CD14-positive monocyte (primary cell): ENCODE measurements around the gene AKAP12. TPM values are rescaled to one million over a fixed set of nuclear protein-coding genes. Genes with fewer than 3 reads are reported as not detected.
"Not testable (repeated sequence)": the region's sequence is repeated elsewhere in the genome, so short reads cannot be mapped to it uniquely, and the experiment has no call there.

Source experiments
- DNase-seq, 3 donors: peaks; one replicate each; pipeline ENCODE4 v3.0.0-alpha.2; 2011 to 2022
- H2AFZ ChIP-seq: 2 replicates; pipeline ENCODE4 v1.6.0; 2012; ENCODE audit warnings: mild to moderate bottlenecking, low read depth, low read length, inconsistent platforms; ENCODE audit not compliant: insufficient read depth, poor library complexity, severe bottlenecking
- H3K27ac ChIP-seq, 2 donors: 1 replicate in 1 of 2; 2 replicates in 1 of 2; pipeline ENCODE4 v1.5.1; 2012 to 2013; ENCODE audit warnings: low read length in 2 of 2, control low read depth in 1 of 2, inconsistent platforms in 1 of 2, low read depth in 1 of 2, mild to moderate bottlenecking in 1 of 2
- H3K27me3 ChIP-seq, 2 donors: one replicate each; pipeline versions ENCODE4 v1.6.0 to v1.6.1; 2011 to 2013; ENCODE audit warnings: low read length in 2 of 2; ENCODE audit not compliant: control insufficient read depth in 2 of 2, insufficient read depth in 2 of 2
- H3K36me3 ChIP-seq, 2 donors: replicated peaks in 1 of 2; 1 replicate in 1 of 2; 2 replicates in 1 of 2; pipeline versions ENCODE4 v1.5.1 to v1.6.1; 2012 to 2013; ENCODE audit warnings: low read length in 2 of 2, control low read depth in 1 of 2, inconsistent platforms in 1 of 2, mild to moderate bottlenecking in 1 of 2; ENCODE audit not compliant: insufficient read depth in 2 of 2, control insufficient read depth in 1 of 2
- H3K4me1 ChIP-seq, 2 donors: 1 replicate in 1 of 2; 2 replicates in 1 of 2; pipeline versions ENCODE4 v1.5.1 to v1.6.1; 2012 to 2013; ENCODE audit warnings: low read length in 2 of 2, control low read depth in 1 of 2, inconsistent platforms in 1 of 2, mild to moderate bottlenecking in 1 of 2, moderate library complexity in 1 of 2; ENCODE audit not compliant: insufficient read depth in 2 of 2, control insufficient read depth in 1 of 2
- H3K4me2 ChIP-seq: replicated peaks from 2 replicates; pipeline ENCODE3; 2012; ENCODE audit warnings: low read length, moderate library complexity, mild to moderate bottlenecking; ENCODE audit not compliant: poor library complexity, severe bottlenecking; ENCODE audit errors: extremely low read depth
- H3K4me3 ChIP-seq, 3 experiments: fragments of 200-600 bp in 1 of 3; sonication (generic) in 1 of 3; replicated peaks in 1 of 3; 1 replicate in 2 of 3; 2 replicates in 1 of 3; pipeline ENCODE4 v1.5.1; 2011 to 2013; ENCODE audit warnings: low read length in 3 of 3, mild to moderate bottlenecking in 3 of 3, control low read depth in 2 of 3, low read depth in 2 of 3, inconsistent platforms in 1 of 3, moderate library complexity in 1 of 3
- H3K79me2 ChIP-seq: 2 replicates; pipeline ENCODE4 v1.6.0; 2012; ENCODE audit warnings: mild to moderate bottlenecking, control low read depth, inconsistent platforms, low read length, moderate library complexity; ENCODE audit not compliant: insufficient read depth
- H3K9ac ChIP-seq: 2 replicates; pipeline ENCODE4 v1.6.0; 2017; ENCODE audit warnings: low read length, mild to moderate bottlenecking; ENCODE audit not compliant: insufficient read depth, poor library complexity, severe bottlenecking
- H3K9me3 ChIP-seq, 2 donors: replicated peaks in 1 of 2; 1 replicate in 1 of 2; 2 replicates in 1 of 2; pipeline versions ENCODE4 v1.5.1 to v1.6.1; 2012 to 2013; ENCODE audit warnings: low read length in 2 of 2, control low read depth in 1 of 2; ENCODE audit not compliant: control insufficient read depth in 1 of 2, insufficient read depth in 1 of 2
- H4K20me1 ChIP-seq: 2 replicates; pipeline ENCODE4 v1.6.0; 2012; ENCODE audit warnings: mild to moderate bottlenecking, low read length, control low read depth, moderate library complexity; ENCODE audit not compliant: insufficient read depth
- H3K27ac Mint-ChIP-seq, 7 donors: one replicate each; pipeline ENCODE4 v1.8.0; 2020; ENCODE audit warnings: mild to moderate bottlenecking in 7 of 7, mixed read lengths in 7 of 7, moderate library complexity in 6 of 7, inconsistent platforms in 2 of 7
- H3K27me3 Mint-ChIP-seq, 3 donors: one replicate each; pipeline ENCODE4 v1.8.0; 2021 to 2022; ENCODE audit warnings: low read depth in 3 of 3, mild to moderate bottlenecking in 3 of 3, mixed read lengths in 3 of 3, moderate library complexity in 3 of 3, inconsistent platforms in 1 of 3
- H3K36me3 Mint-ChIP-seq, 2 donors: one replicate each; pipeline ENCODE4 v1.8.0; 2020; ENCODE audit warnings: mixed read lengths in 2 of 2, inconsistent platforms in 1 of 2, mild to moderate bottlenecking in 1 of 2
- H3K4me1 Mint-ChIP-seq: one replicate; pipeline ENCODE4 v1.8.0; 2020; ENCODE audit warnings: mild to moderate bottlenecking, mixed read lengths
- H3K4me3 Mint-ChIP-seq, 2 donors: one replicate each; pipeline ENCODE4 v1.8.0; 2020; ENCODE audit warnings: mild to moderate bottlenecking in 2 of 2, mixed read lengths in 2 of 2, moderate library complexity in 1 of 2
- H3K9me3 Mint-ChIP-seq, 7 donors: one replicate each; pipeline ENCODE4 v1.8.0; 2020 to 2022; ENCODE audit warnings: mixed read lengths in 7 of 7, mild to moderate bottlenecking in 6 of 7, moderate library complexity in 6 of 7, inconsistent platforms in 2 of 7
- WGBS: methylation state at CpG from one replicate; pipeline ENCODE4 v1.1.5; 2013; ENCODE audit warnings: missing lambda C conversion rate; ENCODE audit not compliant: insufficient coverage; 5-methylcytosine and 5-hydroxymethylcytosine counted together
- intact Hi-C, 2 donors: fragments of 100-400 bp; cut with micrococcal nuclease; formaldehyde crosslinking; loops; one replicate each; pipeline versions ENCODE4 v1.15.0 to v1.15.1; 2023
- polyA plus RNA-seq, 3 donors: library from polyadenylated mRNA; depleted of rRNA in 1 of 3; unstranded in 2 of 3; stranded (reverse) in 1 of 3; fragments of 300-500 nt in 2 of 3; fragments of >200 nt in 1 of 3; fragmentation: Illumina TruSeq in 2 of 3; gene quantifications; 1 replicate in 2 of 3; 2 replicates in 1 of 3; pipeline ENCODE4 v1.2.3, GENCODE V29; 2012 to 2021
- TF ChIP-seq, protein P1 (sequence below): fragments of 200-600 bp; IDR thresholded peaks from one replicate; pipeline ENCODE4 v1.8.0; 2022; ENCODE audit warnings: antibody characterized with exemption, mild to moderate bottlenecking

The AKAP12 gene
- polyA plus RNA-seq, 3 donors = 0.01 TPM; not detected in 2

- Histone ChIP-seq H3K9ac (no peak overlapping the region), H3K4me1 (no peaks in the 10 kb centered on the region), H3K4me3 (no peak overlapping the region), H3K36me3 (no peaks in the 10 kb centered on the region), H2AFZ (no peak overlapping the region), H3K27me3 (no peaks in the 10 kb centered on the region), H3K4me2 (no peak overlapping the region), H3K27ac (no peak overlapping the region), H3K9me3 (no peaks in the 10 kb centered on the region), H4K20me1 (no peaks in the 10 kb centered on the region), H3K79me2 (no peaks in the 10 kb centered on the region)
- 82% methylated on average over 18 of the region's 19 CpGs for WGBS
- H3K27ac Mint-ChIP-seq = no peak overlapping the region
- no peaks in the 10 kb centered on the region for H3K36me3 Mint-ChIP-seq
- H3K4me3 Mint-ChIP-seq = no peak overlapping the region
- TF ChIP-seq, protein P1, sequence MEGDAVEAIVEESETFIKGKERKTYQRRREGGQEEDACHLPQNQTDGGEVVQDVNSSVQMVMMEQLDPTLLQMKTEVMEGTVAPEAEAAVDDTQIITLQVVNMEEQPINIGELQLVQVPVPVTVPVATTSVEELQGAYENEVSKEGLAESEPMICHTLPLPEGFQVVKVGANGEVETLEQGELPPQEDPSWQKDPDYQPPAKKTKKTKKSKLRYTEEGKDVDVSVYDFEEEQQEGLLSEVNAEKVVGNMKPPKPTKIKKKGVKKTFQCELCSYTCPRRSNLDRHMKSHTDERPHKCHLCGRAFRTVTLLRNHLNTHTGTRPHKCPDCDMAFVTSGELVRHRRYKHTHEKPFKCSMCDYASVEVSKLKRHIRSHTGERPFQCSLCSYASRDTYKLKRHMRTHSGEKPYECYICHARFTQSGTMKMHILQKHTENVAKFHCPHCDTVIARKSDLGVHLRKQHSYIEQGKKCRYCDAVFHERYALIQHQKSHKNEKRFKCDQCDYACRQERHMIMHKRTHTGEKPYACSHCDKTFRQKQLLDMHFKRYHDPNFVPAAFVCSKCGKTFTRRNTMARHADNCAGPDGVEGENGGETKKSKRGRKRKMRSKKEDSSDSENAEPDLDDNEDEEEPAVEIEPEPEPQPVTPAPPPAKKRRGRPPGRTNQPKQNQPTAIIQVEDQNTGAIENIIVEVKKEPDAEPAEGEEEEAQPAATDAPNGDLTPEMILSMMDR = no peak
- peak in 1 of 3 donors; percentile 3 for DNase-seq
- H3K9me3 Mint-ChIP-seq = peaks cover 0 to 2% (median 0%) of the 10 kb centered on the region in 7 donors
- H3K27me3 Mint-ChIP-seq = peaks cover 0 to 5% (median 4%) of the 10 kb centered on the region in 3 donors
- peaks cover 11% of the 10 kb centered on the region for H3K4me1 Mint-ChIP-seq
- intact Hi-C loops = no loop called here
These were observed 112.9 kb downstream of the AKAP12 start for GRCh38 chr6:151352410-151353396.

- Histone ChIP-seq H3K27ac (no peak overlapping the region), H3K4me3 (no peak overlapping the region), H3K9me3 (no peaks in the 10 kb centered on the region), H4K20me1 (no peaks in the 10 kb centered on the region), H3K79me2 (no peaks in the 10 kb centered on the region), H3K4me1 (no peaks in the 10 kb centered on the region), H3K9ac (no peak overlapping the region), H3K4me2 (no peak overlapping the region), H3K36me3 (no peaks in the 10 kb centered on the region), H3K27me3 (no peaks in the 10 kb centered on the region), H2AFZ (no peak overlapping the region)
- Mint-ChIP-seq H3K4me3 (no peak overlapping the region), H3K27ac (no peak overlapping the region), H3K36me3 (peaks cover 0 to 3% of the 10 kb centered on the region in 2 donors), H3K4me1 (peaks cover 11% of the 10 kb centered on the region), H3K9me3 (peaks cover 0 to 2% (median 0%) of the 10 kb centered on the region in 7 donors), H3K27me3 (peaks cover 0 to 5% (median 4%) of the 10 kb centered on the region in 3 donors)
- DNase-seq = no peak
- WGBS = 95% methylated on average over 4 of the region's 10 CpGs
- intact Hi-C loops = no loop called here
- TF ChIP-seq, protein P1 = no peak
These were observed 114.0 kb downstream of the AKAP12 start for GRCh38 chr6:151353795-151354194.

- intact Hi-C loops, H3K9me3 Mint-ChIP-seq, DNase-seq, H3K4me2 ChIP-seq, H2AFZ ChIP-seq, H3K4me1 Mint-ChIP-seq, H3K9me3 ChIP-seq, H3K79me2 ChIP-seq, H3K4me3 Mint-ChIP-seq, H3K4me3 ChIP-seq, H3K4me1 ChIP-seq, H3K27ac Mint-ChIP-seq, H3K27me3 ChIP-seq, H3K9ac ChIP-seq, H3K27me3 Mint-ChIP-seq, H3K27ac ChIP-seq, H4K20me1 ChIP-seq: not testable (repeated sequence)
- peaks cover 16 to 20% of the 10 kb centered on the region in 2 donors for H3K36me3 Mint-ChIP-seq
- 100% methylated on average over 5 of the region's 6 CpGs for WGBS
- peaks cover 8 to 18% of the 10 kb centered on the region in 2 donors for H3K36me3 ChIP-seq
These were observed 117.2 kb downstream of the AKAP12 start for GRCh38 chr6:151356983-151357382.
